DMS 273 treated with DMSO at 0.1 percent for 48 hours (cell line): Measurements from ENCODE around the gene TBC1D20.
"Not testable (repeated sequence)": the region's sequence is repeated elsewhere in the genome, so short reads cannot be mapped to it uniquely, and the experiment has no call there.

Experiments used
- DNase-seq: peaks from one replicate; lab custom pipeline; 2025; lab: John Stamatoyannopoulos, UW

The TBC1D20 gene

GRCh38 chr20:475463-476357, 13.4 kb upstream of the TBC1D20 start:
- DNase-seq, result no peak

GRCh38 chr20:474581-474980, 12.2 kb upstream of the TBC1D20 start:
- no peak for DNase-seq

GRCh38 chr20:472889-473292, 10.6 kb upstream of the TBC1D20 start:
- DNase-seq, result no peak

- DNase-seq, result no peak
Measured at GRCh38 chr20:472137-472846, 10.0 kb upstream of the TBC1D20 start.

GRCh38 chr20:469746-470490, 7.6 kb upstream of the TBC1D20 start:
- no peak for DNase-seq

- no peak for DNase-seq
Measured at GRCh38 chr20:467755-468154, 5.4 kb upstream of the TBC1D20 start.

- DNase-seq, result no peak
Measured at GRCh38 chr20:461254-462198, 807 bp downstream of the TBC1D20 start.

GRCh38 chr20:460707-461106, 1.6 kb downstream of the TBC1D20 start:
- DNase-seq, result no peak

- DNase-seq, result no peak
Measured at GRCh38 chr20:460180-460579, 2.2 kb downstream of the TBC1D20 start.

- DNase-seq, result no peak
Measured at GRCh38 chr20:458776-459175, 3.6 kb downstream of the TBC1D20 start.

- DNase-seq, result no peak
Measured at GRCh38 chr20:454951-455350, 7.4 kb downstream of the TBC1D20 start.

GRCh38 chr20:452021-452420, 10.3 kb downstream of the TBC1D20 start:
- not testable (repeated sequence) for DNase-seq

GRCh38 chr20:445514-446336, 16.6 kb downstream of the TBC1D20 start:
- no peak for DNase-seq

- DNase-seq, result no peak
Measured at GRCh38 chr20:444862-445426, 17.4 kb downstream of the TBC1D20 start.

- DNase-seq, result no peak
Measured at GRCh38 chr20:444117-444516, 18.2 kb downstream of the TBC1D20 start.

- DNase-seq, result no peak
Measured at GRCh38 chr20:443223-443775, 19.0 kb downstream of the TBC1D20 start.

GRCh38 chr20:440636-441035, 21.7 kb downstream of the TBC1D20 start:
- DNase-seq, result no peak

- no peak for DNase-seq
Measured at GRCh38 chr20:440148-440547, 22.2 kb downstream of the TBC1D20 start.

GRCh38 chr20:438571-439469, 23.5 kb downstream of the TBC1D20 start:
- DNase-seq, result no peak
